ENCODE results near the gene NSD1. TPM values are rescaled to one million over a fixed set of nuclear protein-coding genes. Genes with fewer than 3 reads are reported as not detected.

NSD1 gene
- total RNA-seq, 4 donors from 2014 or later: 61.9 to 114 (median 73.9) TPM

- no peaks in the 10 kb centered on the region for H3K4me1 ChIP-seq
- no peak overlapping the region for H3K4me3 ChIP-seq (replicated peaks in 1 of 3)
- no peak overlapping the region for H3K27ac ChIP-seq
- H3K36me3 ChIP-seq: no peaks in the 10 kb centered on the region
- intact Hi-C loops (cut with DNase I): loop anchor here (5.0 kb wide), 2 partner anchors 137 to 182 kb away; no protein-coding TSS in a partner anchor
- TF ChIP-seq CTCF (IDR thresholded peaks at IDR 0.05) (no peak), POLR2A (IDR thresholded peaks at IDR 0.05) (no peak)
- H3K9me3 ChIP-seq: no peaks in the 10 kb centered on the region
- H3K27me3 ChIP-seq: no peaks in the 10 kb centered on the region
- DNase-seq: no peak
- 95 to 96% methylated on average over 9 to 14 of the region's 14 CpGs for WGBS, 2 donors
Observed at GRCh38 chr5:177319913-177320588, 186.5 kb downstream of the NSD1 start.

GRCh38 chr5:177320879-177321278 lies 187.3 kb downstream of the NSD1 start:
- Histone ChIP-seq H3K9me3 (no peaks in the 10 kb centered on the region), H3K4me3 (replicated peaks in 1 of 3) (no peak overlapping the region)
- intact Hi-C loops (cut with DNase I): no loop called here

GRCh38 chr5:177325868-177326381 lies 192.4 kb downstream of the NSD1 start:
- H3K4me1 ChIP-seq: no peaks in the 10 kb centered on the region
- whole genome bisulfite sequencing, 2 donors: 83 to 94% methylated on average over 1 of the region's 1 CpG
- TF ChIP-seq POLR2A (IDR thresholded peaks at IDR 0.05) (no peak), CTCF (IDR thresholded peaks at IDR 0.05) (no peak)

More at GRCh38 chr5:177320879-177321278, 187.3 kb downstream of the NSD1 start:
- DNase-seq: no peak
- TF ChIP-seq POLR2A (IDR thresholded peaks at IDR 0.05) (no peak), CTCF (IDR thresholded peaks at IDR 0.05) (no peak)
- H3K4me1 ChIP-seq: no peaks in the 10 kb centered on the region
- H3K36me3 ChIP-seq: no peaks in the 10 kb centered on the region
- no peaks in the 10 kb centered on the region for H3K27me3 ChIP-seq
- WGBS, 2 donors: 85% methylated on average over 7 of the region's 7 CpGs
- H3K27ac ChIP-seq: no peak overlapping the region

GRCh38 chr5:177327539-177328522 lies 194.3 kb downstream of the NSD1 start:
- Histone ChIP-seq H3K27me3 (no peaks in the 10 kb centered on the region), H3K4me1 (no peaks in the 10 kb centered on the region), H3K9me3 (no peaks in the 10 kb centered on the region), H3K36me3 (peaks cover 14 to 25% of the 10 kb centered on the region in 2 donors), H3K4me3 (replicated peaks in 1 of 3) (no peak overlapping the region), H3K27ac (no peak overlapping the region)
- intact Hi-C loops (cut with DNase I): no loop called here
- TF ChIP-seq POLR2A (IDR thresholded peaks at IDR 0.05): no peak
- TF ChIP-seq CTCF (IDR thresholded peaks at IDR 0.05): no peak
- WGBS, 2 donors: 68 to 80% methylated on average over 22 to 23 of the region's 28 CpGs
- DNase-seq: no peak

More at GRCh38 chr5:177325868-177326381, 192.4 kb downstream of the NSD1 start:
- Histone ChIP-seq H3K9me3 (no peaks in the 10 kb centered on the region), H3K27me3 (no peaks in the 10 kb centered on the region), H3K4me3 (replicated peaks in 1 of 3) (no peak overlapping the region), H3K27ac (no peak overlapping the region), H3K36me3 (peaks cover under 1 to 10% of the 10 kb centered on the region in 2 donors)
- DNase-seq: no peak
- intact Hi-C loops (cut with DNase I): no loop called here

Measured in thyroid gland (tissue), 4 donors.